Skeletal muscle tissue (tissue), 4 donors: ENCODE data around the gene IL2RA. TPM values are rescaled to one million over a fixed set of nuclear protein-coding genes. Genes with fewer than 3 reads are reported as not detected.

Experiments
- H3K27ac ChIP-seq: one replicate; pipeline ENCODE4 v1.7.0; 2013; ENCODE audit warnings: mild to moderate bottlenecking, low read depth, low read length, inconsistent platforms
- H3K27me3 ChIP-seq, 3 donors: one replicate each; pipeline ENCODE4 v1.7.0; 2013; ENCODE audit warnings: low read length in 3 of 3; ENCODE audit not compliant: control insufficient read depth in 3 of 3, insufficient read depth in 3 of 3
- H3K36me3 ChIP-seq, 3 donors: one replicate each; pipeline ENCODE4 v1.7.0; 2013; ENCODE audit warnings: low read length in 3 of 3; ENCODE audit not compliant: control insufficient read depth in 3 of 3, insufficient read depth in 3 of 3
- H3K4me1 ChIP-seq, 3 donors: one replicate each; pipeline ENCODE4 v1.7.0; 2013; ENCODE audit warnings: low read length in 3 of 3, mild to moderate bottlenecking in 3 of 3; ENCODE audit not compliant: control insufficient read depth in 3 of 3, insufficient read depth in 3 of 3
- H3K4me3 ChIP-seq, 3 donors: one replicate each; pipeline ENCODE4 v1.7.0; 2013; ENCODE audit warnings: low read length in 3 of 3
- H3K9ac ChIP-seq, 3 donors: one replicate each; pipeline ENCODE4 v1.7.0; 2013; ENCODE audit warnings: low read length in 3 of 3, mild to moderate bottlenecking in 3 of 3, moderate library complexity in 2 of 3, low read depth in 1 of 3
- H3K9me3 ChIP-seq, 3 donors: one replicate each; pipeline ENCODE4 v1.7.0; 2013; ENCODE audit warnings: low read length in 3 of 3; ENCODE audit not compliant: control insufficient read depth in 3 of 3
- total RNA-seq: library from RNA; depleted of rRNA; stranded (reverse); fragments of >200 nt; gene quantifications from one replicate; pipeline ENCODE4 v1.2.3, GENCODE V29; 2014
- donor health status: Osteomylitis.

Gene IL2RA
- total RNA-seq, 1 donor from 2014 or later, result not detected

DNA sequence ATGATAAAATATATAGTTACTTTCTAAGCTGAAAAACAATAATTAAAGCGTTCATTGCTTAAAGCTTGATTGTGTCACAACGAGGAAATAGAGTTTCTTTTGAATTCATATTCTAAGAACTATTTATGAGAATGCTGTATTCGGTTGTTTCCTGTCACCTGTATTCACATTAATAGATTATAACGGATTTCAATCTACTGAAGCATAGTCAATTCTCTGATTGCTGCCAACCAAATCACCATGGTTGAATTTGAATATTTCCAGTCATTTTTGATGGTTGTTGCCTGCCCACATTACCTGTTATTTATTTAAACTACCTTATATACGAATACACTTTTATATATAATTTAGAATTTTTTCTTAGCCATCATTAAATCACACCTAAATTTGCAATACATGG is 22.0 kb downstream of the IL2RA start:
- Histone ChIP-seq H3K27me3 (peaks cover 2 to 6% (median 4%) of the 10 kb centered on the region in 3 donors), H3K9me3 (peaks cover 0 to 3% (median 0%) of the 10 kb centered on the region in 3 donors), H3K27ac (no peak overlapping the region), H3K9ac (no peak overlapping the region), H3K4me3 (no peak overlapping the region), H3K4me1 (no peaks in the 10 kb centered on the region), H3K36me3 (no peaks in the 10 kb centered on the region)

- H3K36me3 ChIP-seq, result no peaks in the 10 kb centered on the region
- peaks cover 0 to 4% (median 1%) of the 10 kb centered on the region in 3 donors for H3K27me3 ChIP-seq
- H3K27ac ChIP-seq, result no peak overlapping the region
Observed at GRCh38 chr10:6039711-6040110, 22.5 kb downstream of the IL2RA start.

GRCh38 chr10:6038071-6038631 is 24.0 kb downstream of the IL2RA start:
- peaks cover 0 to 3% (median 0%) of the 10 kb centered on the region in 3 donors for H3K9me3 ChIP-seq

More at GRCh38 chr10:6039711-6040110, 22.5 kb downstream of the IL2RA start:
- Histone ChIP-seq H3K9me3 (peaks cover 0 to 3% (median 0%) of the 10 kb centered on the region in 3 donors), H3K4me3 (no peak overlapping the region), H3K4me1 (no peaks in the 10 kb centered on the region), H3K9ac (no peak overlapping the region)

GRCh38 chr10:6037422-6037821 is 24.7 kb downstream of the IL2RA start:
- Histone ChIP-seq H3K4me3 (no peak overlapping the region), H3K9ac (no peak overlapping the region), H3K27ac (no peak overlapping the region), H3K27me3 (no peaks in the 10 kb centered on the region), H3K9me3 (peaks cover 0 to 3% (median 0%) of the 10 kb centered on the region in 3 donors), H3K4me1 (no peaks in the 10 kb centered on the region), H3K36me3 (no peaks in the 10 kb centered on the region)

More at GRCh38 chr10:6038071-6038631, 24.0 kb downstream of the IL2RA start:
- Histone ChIP-seq H3K27ac (no peak overlapping the region), H3K36me3 (no peaks in the 10 kb centered on the region), H3K27me3 (no peaks in the 10 kb centered on the region), H3K4me3 (no peak overlapping the region), H3K9ac (no peak overlapping the region), H3K4me1 (no peaks in the 10 kb centered on the region)

GRCh38 chr10:6036861-6037321 is 25.3 kb downstream of the IL2RA start:
- Histone ChIP-seq H3K36me3 (no peaks in the 10 kb centered on the region), H3K9me3 (peaks cover 0 to 3% (median 0%) of the 10 kb centered on the region in 3 donors), H3K4me1 (no peaks in the 10 kb centered on the region), H3K4me3 (no peak overlapping the region), H3K27ac (no peak overlapping the region), H3K9ac (no peak overlapping the region), H3K27me3 (no peaks in the 10 kb centered on the region)

- Histone ChIP-seq H3K27ac (no peak overlapping the region), H3K36me3 (no peaks in the 10 kb centered on the region), H3K9ac (no peak overlapping the region), H3K4me3 (no peak overlapping the region), H3K4me1 (no peaks in the 10 kb centered on the region), H3K9me3 (peaks cover 0 to 3% (median 0%) of the 10 kb centered on the region in 3 donors), H3K27me3 (no peaks in the 10 kb centered on the region)
Observed at GRCh38 chr10:6035931-6036575, 26.1 kb downstream of the IL2RA start.

- Histone ChIP-seq H3K36me3 (no peaks in the 10 kb centered on the region), H3K9ac (no peak overlapping the region), H3K27me3 (no peaks in the 10 kb centered on the region), H3K4me1 (no peaks in the 10 kb centered on the region), H3K27ac (no peak overlapping the region), H3K9me3 (peaks cover 0 to 4% (median 3%) of the 10 kb centered on the region in 3 donors), H3K4me3 (no peak overlapping the region)
Observed at GRCh38 chr10:6035101-6035834, 26.9 kb downstream of the IL2RA start.

DNA sequence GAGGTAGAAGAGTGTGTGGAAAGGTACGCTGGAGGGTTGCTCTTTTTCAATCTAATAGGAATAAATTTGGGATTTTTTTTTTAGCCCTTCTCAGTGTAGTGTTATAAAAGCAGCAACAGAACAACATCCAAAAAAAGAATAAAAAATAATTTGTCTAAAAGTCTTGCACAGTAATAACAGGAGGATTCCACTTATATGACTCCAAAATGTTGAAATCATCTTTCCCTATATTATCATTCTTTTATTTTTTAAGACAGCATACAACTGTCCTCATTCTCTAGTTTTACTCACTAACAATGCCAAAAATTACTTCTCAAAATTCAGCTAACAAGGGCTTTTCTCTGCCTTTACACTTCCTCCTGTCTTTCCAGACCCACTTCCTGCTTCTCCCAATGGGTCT is 27.8 kb downstream of the IL2RA start:
- H3K36me3 ChIP-seq, result no peaks in the 10 kb centered on the region
- H3K9me3 ChIP-seq, result peaks cover 0 to 6% (median 0%) of the 10 kb centered on the region in 3 donors
- H3K4me1 ChIP-seq, result no peaks in the 10 kb centered on the region
- no peak overlapping the region for H3K9ac ChIP-seq
- H3K27me3 ChIP-seq, result no peaks in the 10 kb centered on the region
- H3K4me3 ChIP-seq, result no peak overlapping the region
- H3K27ac ChIP-seq, result no peak overlapping the region

DNA sequence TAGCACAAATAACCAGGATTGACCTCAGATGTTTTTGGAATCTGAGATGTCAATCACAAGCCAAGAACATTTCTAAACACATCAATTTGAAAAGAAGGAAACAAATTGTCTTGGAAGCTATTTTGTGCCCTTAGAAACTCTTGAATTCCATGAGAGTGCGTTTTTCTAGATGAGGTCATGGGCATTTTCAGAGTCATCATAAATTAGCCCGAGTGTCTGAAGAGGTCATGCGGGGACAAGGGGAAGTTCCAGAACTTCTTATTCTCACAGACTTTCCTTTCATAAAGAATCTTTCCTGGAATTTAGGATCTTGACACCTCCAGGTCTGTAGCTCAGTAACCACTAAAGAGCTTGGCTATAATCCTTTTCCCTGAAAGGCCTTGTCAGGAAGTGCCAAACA is 28.2 kb downstream of the IL2RA start:
- Histone ChIP-seq H3K36me3 (no peaks in the 10 kb centered on the region), H3K4me1 (no peaks in the 10 kb centered on the region), H3K9ac (no peak overlapping the region), H3K9me3 (peaks cover 0 to 6% (median 0%) of the 10 kb centered on the region in 3 donors), H3K27ac (no peak overlapping the region), H3K27me3 (no peaks in the 10 kb centered on the region), H3K4me3 (no peak overlapping the region)

DNA sequence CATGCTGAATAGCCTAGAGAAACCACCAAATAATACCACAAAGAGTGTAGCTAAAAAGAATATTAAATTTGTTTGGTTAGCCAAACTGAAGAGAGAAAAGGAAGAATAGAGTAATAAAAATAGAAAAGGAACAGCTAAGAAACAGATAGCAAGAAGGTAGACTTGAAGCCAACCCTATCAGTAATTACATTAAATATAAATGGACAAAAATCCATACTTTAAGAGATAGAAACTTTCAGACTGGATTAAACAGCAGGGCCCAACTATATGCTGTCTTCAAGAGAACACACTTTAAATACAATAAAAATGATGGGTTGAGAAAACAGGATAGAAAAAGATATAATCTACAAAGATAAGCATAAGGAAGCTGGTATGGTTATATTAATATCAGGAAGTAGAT is 31.2 kb downstream of the IL2RA start:
- no peaks in the 10 kb centered on the region for H3K4me1 ChIP-seq
- no peaks in the 10 kb centered on the region for H3K36me3 ChIP-seq
- peaks cover 0 to 6% (median 0%) of the 10 kb centered on the region in 3 donors for H3K9me3 ChIP-seq
- no peak overlapping the region for H3K4me3 ChIP-seq
- no peak overlapping the region for H3K27ac ChIP-seq
- no peak overlapping the region for H3K9ac ChIP-seq
- no peaks in the 10 kb centered on the region for H3K27me3 ChIP-seq
